IMR-90 (cell line): ENCODE measurements around the gene MTIF2. TPM values are rescaled to one million over a fixed set of nuclear protein-coding genes. Genes with fewer than 3 reads are reported as not detected.

ENCODE experiments used
- ATAC-seq: fragments of 200-7000 bp; cut with Tn5 transposase; 2 replicates; pipeline ENCODE4 v1.9.1; 2020; ENCODE audit warnings: low read depth, mild to moderate bottlenecking, moderate library complexity
- BruUV-seq: library from RNA; stranded (reverse); fragments of 400-500 nt; replicated peaks from 2 replicates; lab custom pipeline; 2021; lab: Mats Ljungman, UMichigan
- CTCF ChIA-PET: fragments of 300-600 bp; formaldehyde crosslinking; extraction: SDS; loops from one replicate; lab custom pipeline; 2021; ENCODE audit warnings: antibody characterized with exemption; lab: Yijun Ruan, JAX
- POLR2A ChIA-PET: fragments of 300-600 bp; sonication (Branson Sonifier 250); formaldehyde crosslinking; loops from one replicate; lab custom pipeline; 2022; ENCODE audit warnings: antibody characterized with exemption; ENCODE audit not compliant: unreplicated experiment; lab: Charles Lee
- DNase-seq: peaks from one replicate; pipeline ENCODE4 v3.0.0; 2013
- H2AFZ ChIP-seq: replicated peaks from 2 replicates; pipeline ENCODE3; 2013; ENCODE audit warnings: low read length, mild to moderate bottlenecking; ENCODE audit not compliant: poor library complexity
- H2AK5ac ChIP-seq: 2 replicates; pipeline ENCODE4 v1.6.1; 2013; ENCODE audit warnings: low read depth, low read length, inconsistent platforms
- H2AK9ac ChIP-seq: replicated peaks from 2 replicates; pipeline ENCODE3; 2013; ENCODE audit warnings: mild to moderate bottlenecking, low read depth, low read length, moderate library complexity; ENCODE audit not compliant: poor library complexity
- H2BK120ac ChIP-seq: 2 replicates; pipeline ENCODE4 v1.6.1; 2013; ENCODE audit warnings: low read depth, low read length, inconsistent platforms
- H2BK15ac ChIP-seq: 3 replicates; pipeline ENCODE4 v1.6.1; 2013; ENCODE audit warnings: low read depth, low read length, inconsistent platforms
- H2BK20ac ChIP-seq: 2 replicates; pipeline ENCODE4 v1.6.1; 2013; ENCODE audit warnings: low read depth, mild to moderate bottlenecking, inconsistent platforms, low read length, moderate library complexity
- H2BK5ac ChIP-seq: 2 replicates; pipeline ENCODE4 v1.6.1; 2013; ENCODE audit warnings: mild to moderate bottlenecking, low read depth, low read length, inconsistent platforms; ENCODE audit not compliant: poor library complexity, severe bottlenecking
- H3K14ac ChIP-seq: replicated peaks from 2 replicates; pipeline ENCODE4 v1.6.1; 2013; ENCODE audit warnings: low read depth, low read length, inconsistent platforms
- H3K18ac ChIP-seq: 2 replicates; pipeline ENCODE4 v1.6.1; 2013; ENCODE audit warnings: low read depth, low read length, control low read depth
- H3K23ac ChIP-seq: 2 replicates; pipeline ENCODE4 v1.6.1; 2013; ENCODE audit warnings: low read depth, low read length, inconsistent platforms
- H3K27ac ChIP-seq: 2 replicates; pipeline ENCODE4 v1.5.1; 2013; ENCODE audit warnings: mild to moderate bottlenecking, control low read depth, low read length; ENCODE audit not compliant: insufficient read depth
- H3K27me3 ChIP-seq: 2 replicates; pipeline ENCODE4 v1.6.1; 2013; ENCODE audit warnings: low read length; ENCODE audit not compliant: control insufficient read depth, insufficient read depth
- H3K36me3 ChIP-seq: 2 replicates; pipeline ENCODE4 v1.6.1; 2013; ENCODE audit warnings: low read length, mixed read lengths; ENCODE audit not compliant: control insufficient read depth, insufficient read depth
- H3K4ac ChIP-seq: 2 replicates; pipeline ENCODE4 v1.6.1; 2013; ENCODE audit warnings: low read depth, low read length, inconsistent platforms
- H3K4me1 ChIP-seq: 2 replicates; pipeline ENCODE4 v1.6.1; 2013; ENCODE audit warnings: low read length, mixed read lengths; ENCODE audit not compliant: control insufficient read depth, insufficient read depth
- H3K4me2 ChIP-seq: 2 replicates; pipeline ENCODE4 v1.6.1; 2013; ENCODE audit warnings: low read depth, mild to moderate bottlenecking, control low read depth, low read length, moderate library complexity
- H3K4me3 ChIP-seq: 2 replicates; pipeline ENCODE4 v1.5.1; 2013; ENCODE audit warnings: low read depth, mild to moderate bottlenecking, control low read depth, low read length, moderate library complexity; ENCODE audit not compliant: insufficient read depth
- H3K56ac ChIP-seq: 2 replicates; pipeline ENCODE4 v1.6.1; 2013; ENCODE audit warnings: low read length, inconsistent platforms; ENCODE audit not compliant: insufficient read depth; ENCODE audit errors: extremely low read depth
- H3K79me1 ChIP-seq, 2 experiments: 2 replicates each; pipeline ENCODE4 v1.6.1; 2013; ENCODE audit warnings: low read length in 2 of 2, inconsistent platforms in 1 of 2, low read depth in 1 of 2
- H3K9ac ChIP-seq: 2 replicates; pipeline ENCODE4 v1.6.1; 2013; ENCODE audit warnings: low read depth, low read length, control low read depth
- H3K9me1 ChIP-seq: 2 replicates; pipeline ENCODE4 v1.6.1; 2013; ENCODE audit warnings: low read length, inconsistent platforms; ENCODE audit not compliant: insufficient read depth
- H3K9me3 ChIP-seq: 2 replicates; pipeline ENCODE4 v1.6.1; 2013; ENCODE audit warnings: low read length; ENCODE audit not compliant: control insufficient read depth, insufficient read depth
- H4K20me1 ChIP-seq: 2 replicates; pipeline ENCODE4 v1.6.1; 2013; ENCODE audit warnings: low read length, inconsistent platforms; ENCODE audit not compliant: insufficient read depth
- H4K5ac ChIP-seq: 2 replicates; pipeline ENCODE4 v1.6.1; 2013; ENCODE audit warnings: mild to moderate bottlenecking, low read depth, low read length, control low read depth
- H4K8ac ChIP-seq, 2 experiments: 2 replicates each; pipeline ENCODE4 v1.6.1; 2013; ENCODE audit warnings: low read depth in 2 of 2, low read length in 2 of 2, control low read depth in 1 of 2, inconsistent platforms in 1 of 2
- H4K91ac ChIP-seq: 2 replicates; pipeline ENCODE4 v1.6.1; 2013; ENCODE audit warnings: low read depth, low read length, inconsistent platforms; ENCODE audit not compliant: insufficient read depth
- CEBPB ChIP-seq: IDR thresholded peaks from 2 replicates; pipeline ENCODE4 v1.6.1; 2012; ENCODE audit warnings: low read depth, low read length, improper control_type of control experiment
- CHD1 ChIP-seq: IDR thresholded peaks from 2 replicates; pipeline ENCODE4 v1.6.1; 2012; ENCODE audit warnings: low read depth, low read length, improper control_type of control experiment
- CTCF ChIP-seq: conservative IDR thresholded peaks from 2 replicates; pipeline ENCODE4 v1.5.1; 2012; ENCODE audit warnings: mild to moderate bottlenecking, low read depth, low read length, improper control_type of control experiment
- FOS ChIP-seq: fragments of 150-350 bp; IDR thresholded peaks from 2 replicates; pipeline ENCODE4 v1.6.1; 2016; ENCODE audit warnings: low read depth, low read length
- NFE2L2 ChIP-seq: fragments of 150-350 bp; IDR thresholded peaks from 2 replicates; pipeline ENCODE4 v1.6.1; 2016; ENCODE audit warnings: low read depth, mild to moderate bottlenecking, low read length
- POLR2A ChIP-seq: IDR thresholded peaks from 2 replicates; pipeline ENCODE4 v1.6.1; 2012; ENCODE audit warnings: mild to moderate bottlenecking, low read depth, low read length
- RAD21 ChIP-seq: IDR thresholded peaks from 2 replicates; pipeline ENCODE4 v1.6.1; 2012; ENCODE audit warnings: low read length, improper control_type of control experiment
- WGBS, 2 experiments: methylation state at CpG; one replicate each; pipeline versions ENCODE4 v1.1.5 to v1.1.7; 2013; ENCODE audit warnings: missing lambda C conversion rate in 2 of 2; ENCODE audit not compliant: insufficient read length in 1 of 2; ENCODE audit errors: extremely low coverage in 2 of 2; 5-methylcytosine and 5-hydroxymethylcytosine counted together
- dilution Hi-C: fragments of 300-500 bp; cut with HindIII; formaldehyde crosslinking; loops from one replicate; pipeline ENCODE4 v1.14.3; 2018; ENCODE audit warnings: low sequenced_read_pairs; ENCODE audit not compliant: unreplicated experiment
- in situ Hi-C: fragments of 300-500 bp; cut with MboI; formaldehyde crosslinking; loops from 3 replicates; pipeline ENCODE4 v1.14.3; 2019; ENCODE audit warnings: low sequenced_read_pairs, inconsistent platforms, mixed read lengths
- intact Hi-C: fragments of 100-400 bp; cut with micrococcal nuclease; formaldehyde crosslinking; loops from 2 replicates; pipeline ENCODE4 v1.10.0; 2022
- polyA plus RNA-seq, 3 experiments: library from polyadenylated mRNA; depleted of rRNA; stranded (reverse); fragments of >200 nt; gene quantifications; 2 replicates each; pipeline ENCODE4 v1.2.3, GENCODE V29; 2012; ENCODE audit warnings: low replicate concordance in 1 of 3
- total RNA-seq: library from RNA; depleted of rRNA; stranded (reverse); fragments of >200 nt; gene quantifications from 2 replicates; pipeline ENCODE4 v1.2.3, GENCODE V29; 2012

MTIF2 gene
- total and polyA plus RNA-seq, 2 of the 4 experiments (the other 2 are of a cell fraction): 10.8 to 22.6 TPM

DNA sequence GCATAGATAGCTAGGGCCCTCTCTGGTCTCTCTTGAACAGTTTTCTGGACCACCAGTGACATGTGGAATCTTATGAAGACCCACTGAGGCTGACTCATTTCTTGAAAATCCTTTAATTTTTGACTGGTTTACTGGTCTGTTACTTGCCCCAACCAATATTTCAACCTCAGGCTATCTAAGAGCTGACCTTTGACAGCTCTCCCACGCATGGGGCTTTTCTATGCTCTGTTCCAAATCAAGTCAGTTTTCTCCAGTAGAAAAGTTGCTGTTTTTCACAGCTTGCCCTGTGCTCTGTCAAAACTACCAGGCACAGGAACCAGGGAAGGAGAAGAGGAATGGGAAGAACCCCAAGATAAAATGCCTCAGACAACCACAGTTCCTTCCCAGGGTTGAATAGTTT is 46.0 kb upstream of the MTIF2 start:
- H2BK5ac ChIP-seq: no peak overlapping the region
- H2AK9ac ChIP-seq: no peak overlapping the region
- H3K36me3 ChIP-seq: peaks cover 14% of the 10 kb centered on the region
- H3K27me3 ChIP-seq: no peaks in the 10 kb centered on the region
- no peak overlapping the region for H3K4me2 ChIP-seq
- in situ Hi-C loops: no loop called here
- ATAC-seq (no peak), DNase-seq (no peak)
- CTCF ChIA-PET: interaction anchor here (0.6 kb wide), 1 partner anchor 377 kb away, joined by 3 read pairs; no protein-coding TSS in a partner anchor
- no peak overlapping the region for H4K91ac ChIP-seq
- H3K18ac ChIP-seq: no peak overlapping the region
- POLR2A ChIA-PET: no interaction called here
- peaks cover 0 to 3% of the 10 kb centered on the region in 2 experiments; a peak in 1 of 4 replicates for H3K79me1 ChIP-seq
- no peak overlapping the region for H3K14ac ChIP-seq
- no peak overlapping the region for H2BK20ac ChIP-seq
- H2BK120ac ChIP-seq: no peak overlapping the region
- peaks cover 7% of the 10 kb centered on the region for H3K9me1 ChIP-seq
- H4K8ac ChIP-seq: no peak overlapping the region
- no peak overlapping the region for H4K5ac ChIP-seq
- H3K4me1 ChIP-seq: peaks cover 2% of the 10 kb centered on the region; the same call in 1 of the 2 replicates
- H3K23ac ChIP-seq: no peak overlapping the region
- H2AFZ ChIP-seq: no peak overlapping the region
- no peaks in the 10 kb centered on the region for H3K9me3 ChIP-seq
- no peaks in the 10 kb centered on the region for H4K20me1 ChIP-seq
- no peak overlapping the region for H3K27ac ChIP-seq
- dilution Hi-C loops: no loop called here
- no peak overlapping the region for H2BK15ac ChIP-seq
- no peak overlapping the region for H3K9ac ChIP-seq
- H2AK5ac ChIP-seq: no peak overlapping the region
- no peak overlapping the region for H3K4ac ChIP-seq
- WGBS, 2 experiments: no CpG with 5 or more reads among the region's 1 CpG
- H3K4me3 ChIP-seq: no peak overlapping the region
- H3K56ac ChIP-seq: no peak overlapping the region
- BruUV-seq: no TSS peak
- TF ChIP-seq POLR2A (no peak), CHD1 (no peak), CTCF (no peak), CEBPB (no peak), NFE2L2 (no peak), RAD21 (no peak), FOS (no peak)
- intact Hi-C loops: no loop called here
